Lower leg skin (tissue), 3 donors: ENCODE measurements around the gene PAQR4.

Experiments
- CTCF ChIP-seq, 3 donors: fragments of 450-650 bp; IDR thresholded peaks; one replicate each; pipeline ENCODE4 v1.5.1; 2016; ENCODE audit warnings: antibody characterized with exemption in 3 of 3, mild to moderate bottlenecking in 3 of 3, moderate library complexity in 2 of 3
- POLR2A ChIP-seq, 2 donors: fragments of 450-650 bp; IDR thresholded peaks; one replicate each; pipeline ENCODE4 v1.6.1; 2016 to 2017; ENCODE audit warnings: antibody characterized with exemption in 2 of 2, mild to moderate bottlenecking in 1 of 2, moderate library complexity in 1 of 2

- TF ChIP-seq CTCF (IDR thresholded peaks at IDR 0.05) (no peak), POLR2A (IDR thresholded peaks at IDR 0.05) (no peak)
Measured at GRCh38 chr16:2929693-2930092, 39.5 kb upstream of the PAQR4 start.
